Caco-2 (cell line): ENCODE measurements around the gene ARF1. TPM values are rescaled to one million over a fixed set of nuclear protein-coding genes. Genes with fewer than 3 reads are reported as not detected.

Source experiments
- BruUV-seq: library from RNA; stranded (reverse); fragments of 400-500 nt; replicated peaks from 2 replicates; lab custom pipeline; 2021; lab: Mats Ljungman, UMichigan
- CTCF ChIA-PET: fragments of 300-600 bp; sonication (Branson Sonifier 250); formaldehyde crosslinking; loops from one replicate; lab custom pipeline; 2022; ENCODE audit warnings: antibody characterized with exemption; lab: Charles Lee
- POLR2A ChIA-PET: fragments of 300-600 bp; sonication (Branson Sonifier 250); formaldehyde crosslinking; loops from one replicate; lab custom pipeline; 2022; ENCODE audit warnings: antibody characterized with exemption; lab: Charles Lee
- DNase-seq, 2 experiments: peaks; one replicate each; pipeline versions ENCODE4 v3.0.0 to v3.0.0-alpha.2; 2020 to 2022
- H3K27me3 ChIP-seq: replicated peaks from 2 replicates; pipeline ENCODE4 v1.6.0; 2011; ENCODE audit warnings: low read length; ENCODE audit not compliant: control insufficient read depth, insufficient read depth
- H3K36me3 ChIP-seq: 2 replicates; pipeline ENCODE4 v1.5.1; 2011; ENCODE audit warnings: low read length; ENCODE audit not compliant: control insufficient read depth, insufficient read depth
- H3K4me1 ChIP-seq: fragments of 250-450 bp; sonication (Bioruptor Pico); 2 replicates; pipeline ENCODE4 v1.5.1; 2020; ENCODE audit warnings: mild to moderate bottlenecking
- H3K4me3 ChIP-seq: 2 replicates; pipeline ENCODE4 v1.5.1; 2011; ENCODE audit warnings: low read depth, mild to moderate bottlenecking, control low read depth, low read length
- H3K9me3 ChIP-seq: fragments of 250-450 bp; sonication (Bioruptor Pico); 2 replicates; pipeline ENCODE4 v1.5.1; 2020; ENCODE audit warnings: mild to moderate bottlenecking, moderate library complexity
- H3K27ac Mint-ChIP-seq: one replicate; pipeline ENCODE4 v1.8.0; 2022; ENCODE audit warnings: mixed read lengths; ENCODE audit not compliant: unreplicated experiment
- H3K27me3 Mint-ChIP-seq: one replicate; pipeline ENCODE4 v1.8.0; 2022; ENCODE audit warnings: mixed read lengths; ENCODE audit not compliant: insufficient read depth, unreplicated experiment
- H3K36me3 Mint-ChIP-seq: one replicate; pipeline ENCODE4 v1.8.0; 2022; ENCODE audit warnings: mild to moderate bottlenecking, mixed read lengths; ENCODE audit not compliant: insufficient read depth, unreplicated experiment
- H3K4me1 Mint-ChIP-seq: one replicate; pipeline ENCODE4 v1.8.0; 2022; ENCODE audit warnings: low read depth, mixed read lengths; ENCODE audit not compliant: unreplicated experiment
- H3K4me3 Mint-ChIP-seq: one replicate; pipeline ENCODE4 v1.8.0; 2022; ENCODE audit warnings: mild to moderate bottlenecking, moderate library complexity, mixed read lengths; ENCODE audit not compliant: unreplicated experiment
- H3K9me3 Mint-ChIP-seq: one replicate; pipeline ENCODE4 v1.8.0; 2022; ENCODE audit warnings: mixed read lengths; ENCODE audit not compliant: unreplicated experiment
- intact Hi-C: fragments of 100-400 bp; cut with micrococcal nuclease; formaldehyde crosslinking; loops from one replicate; pipeline ENCODE4 v1.10.0; 2022; ENCODE audit not compliant: unreplicated experiment
- total RNA-seq: library from RNA; stranded (reverse); gene quantifications from 2 replicates; pipeline ENCODE4 v1.2.3, GENCODE V29; 2022
- TF ChIP-seq, protein P1 (sequence below), 2 experiments: fragments of 200-600 bp in 1 of 2; IDR thresholded peaks; 1 replicate in 1 of 2; 2 replicates in 1 of 2; pipeline versions ENCODE4 v1.5.1 to v1.8.0; 2011 to 2022; ENCODE audit warnings: antibody characterized with exemption in 1 of 2, control low read depth in 1 of 2, inconsistent platforms in 1 of 2, low read depth in 1 of 2, low read length in 1 of 2, mild to moderate bottlenecking in 1 of 2, moderate library complexity in 1 of 2; ENCODE audit not compliant: insufficient read depth in 1 of 2, severe bottlenecking in 1 of 2, unreplicated experiment in 1 of 2

The ARF1 gene
- total RNA-seq, 1 experiment from 2014 or later = 378 TPM

DNA sequence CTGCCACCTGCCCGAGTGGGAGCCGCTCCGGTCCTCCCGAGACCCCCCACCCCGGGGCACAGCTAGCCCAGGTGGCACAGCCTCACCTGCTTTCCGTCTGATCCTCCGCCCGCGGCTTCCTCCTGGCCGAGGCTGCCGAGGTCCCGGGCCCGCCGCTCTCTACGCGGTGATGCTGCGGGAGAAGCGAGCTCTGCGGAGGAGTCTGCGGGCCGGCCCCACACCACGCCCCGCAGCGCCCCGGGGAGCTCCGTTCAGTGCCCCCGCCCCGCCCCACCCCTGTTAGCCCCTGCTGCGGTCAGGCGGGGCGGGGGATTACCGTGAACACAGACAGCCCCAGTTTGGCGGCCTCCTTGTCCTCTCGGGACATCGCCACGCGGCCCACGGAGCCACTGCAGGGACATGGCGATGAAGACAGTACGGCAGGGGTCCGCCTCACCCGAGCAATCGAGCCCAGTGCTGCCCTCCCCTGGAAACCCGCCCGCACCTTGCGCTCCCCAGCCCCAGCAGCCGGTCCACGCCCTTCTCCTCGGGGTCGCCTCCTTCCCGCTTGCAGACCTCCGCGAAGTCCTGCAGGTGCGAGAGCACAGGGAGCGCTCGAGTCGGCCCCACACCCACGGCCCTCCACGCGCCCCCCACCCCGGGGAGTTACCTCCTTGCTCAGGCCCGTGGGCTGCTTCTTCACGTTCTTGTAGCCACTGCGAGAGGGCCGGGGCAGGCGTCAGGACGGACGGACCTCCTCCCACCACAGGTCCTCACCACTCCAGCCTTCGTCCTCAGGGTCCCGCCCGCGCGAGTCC is 19.7 kb downstream of the ARF1 start:
- Mint-ChIP-seq H3K4me1 (peaks cover 14% of the 10 kb centered on the region), H3K27me3 (no peaks in the 10 kb centered on the region), H3K27ac (peak overlapping the region; percentile 97), H3K36me3 (peaks cover 69% of the 10 kb centered on the region), H3K9me3 (no peaks in the 10 kb centered on the region), H3K4me3 (peak overlapping the region; percentile 93)
- Histone ChIP-seq H3K4me3 (peak overlapping the region; percentile 98), H3K36me3 (peaks cover 4% of the 10 kb centered on the region; the same call in 1 of the 2 replicates), H3K9me3 (no peaks in the 10 kb centered on the region), H3K4me1 (peaks cover 23% of the 10 kb centered on the region), H3K27me3 (no peaks in the 10 kb centered on the region)
- intact Hi-C loops = loop anchor here (2.0 to 10.0 kb wide), 2 partner anchors 17 to 617 kb away; no protein-coding TSS in a partner anchor
- ChIA-PET POLR2A (no interaction called here), CTCF (interaction anchor here (0.5 to 1.4 kb wide), 5 partner anchors 18 to 103 kb away, joined by 3 to 5 read pairs (median 3); no protein-coding TSS in a partner anchor)
- DNase-seq = peak; percentile 79 to 81
- no TSS peak for BruUV-seq
- TF ChIP-seq, protein P1, sequence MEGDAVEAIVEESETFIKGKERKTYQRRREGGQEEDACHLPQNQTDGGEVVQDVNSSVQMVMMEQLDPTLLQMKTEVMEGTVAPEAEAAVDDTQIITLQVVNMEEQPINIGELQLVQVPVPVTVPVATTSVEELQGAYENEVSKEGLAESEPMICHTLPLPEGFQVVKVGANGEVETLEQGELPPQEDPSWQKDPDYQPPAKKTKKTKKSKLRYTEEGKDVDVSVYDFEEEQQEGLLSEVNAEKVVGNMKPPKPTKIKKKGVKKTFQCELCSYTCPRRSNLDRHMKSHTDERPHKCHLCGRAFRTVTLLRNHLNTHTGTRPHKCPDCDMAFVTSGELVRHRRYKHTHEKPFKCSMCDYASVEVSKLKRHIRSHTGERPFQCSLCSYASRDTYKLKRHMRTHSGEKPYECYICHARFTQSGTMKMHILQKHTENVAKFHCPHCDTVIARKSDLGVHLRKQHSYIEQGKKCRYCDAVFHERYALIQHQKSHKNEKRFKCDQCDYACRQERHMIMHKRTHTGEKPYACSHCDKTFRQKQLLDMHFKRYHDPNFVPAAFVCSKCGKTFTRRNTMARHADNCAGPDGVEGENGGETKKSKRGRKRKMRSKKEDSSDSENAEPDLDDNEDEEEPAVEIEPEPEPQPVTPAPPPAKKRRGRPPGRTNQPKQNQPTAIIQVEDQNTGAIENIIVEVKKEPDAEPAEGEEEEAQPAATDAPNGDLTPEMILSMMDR (IDR thresholded peaks at IDR 0.05; ENCODE audit: insufficient read depth in 1 of 2, low read depth in 1 of 2, low read length in 1 of 2, severe bottlenecking in 1 of 2, unreplicated experiment in 1 of 2) = peak in 1 of 2 experiments; percentile 45

DNA sequence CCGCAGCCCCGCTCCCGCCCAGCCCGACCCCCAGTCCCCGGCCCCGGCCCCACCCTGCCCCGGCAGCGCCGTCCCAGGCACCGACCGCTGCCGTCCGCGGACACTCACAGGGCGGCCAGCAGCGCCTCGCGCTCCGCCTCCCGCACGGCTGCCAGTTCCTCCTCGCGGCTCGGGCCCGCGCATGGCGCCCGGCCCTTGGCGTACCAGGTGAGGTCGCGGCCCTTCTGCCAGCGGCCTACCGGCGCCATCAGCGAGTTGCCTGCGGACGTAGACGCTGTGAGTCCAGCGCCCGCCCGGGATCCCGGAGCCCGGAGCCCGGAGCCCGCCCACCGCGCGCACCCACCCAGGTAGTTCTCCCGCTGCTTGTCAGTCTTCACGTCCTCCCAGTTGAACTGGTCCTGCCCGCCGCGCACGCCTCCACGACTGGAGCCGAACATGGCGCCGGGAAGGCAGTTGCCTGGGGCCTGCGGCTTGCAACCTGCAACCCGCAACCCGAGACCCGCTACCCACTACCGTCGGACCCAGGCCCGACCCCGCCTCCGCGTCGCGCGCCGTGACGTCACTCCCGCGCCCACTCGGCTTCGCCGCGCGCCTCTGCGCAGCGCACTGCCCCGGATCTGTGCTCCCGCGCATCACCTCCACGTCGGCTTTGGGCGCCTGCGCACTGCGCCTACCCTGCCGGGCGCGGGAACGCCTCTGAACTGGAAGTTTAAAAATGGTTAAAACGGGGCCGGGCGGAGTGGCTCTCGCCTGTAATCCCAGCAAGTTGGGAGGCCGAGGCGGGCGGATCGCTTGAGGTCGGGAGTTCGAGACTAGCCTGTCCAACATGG is 20.5 kb downstream of the ARF1 start, which contains the start of gene C1orf35:
TSS of gene C1orf35 (minus strand) at position 535 of the 830 bp plus-strand sequence. CDS start at position 437, 98 bp downstream.
- intact Hi-C loops = loop anchor here (10.0 kb wide), 1 partner anchor 618 kb away; no protein-coding TSS in a partner anchor
- H3K36me3 Mint-ChIP-seq = peaks cover 60% of the 10 kb centered on the region
- POLR2A ChIA-PET = no interaction called here
- Histone ChIP-seq H3K36me3 (peaks cover 4% of the 10 kb centered on the region; the same call in 1 of the 2 replicates), H3K4me3 (peak within 1 kb of the TSS; percentile 98), H3K27me3 (no peaks in the 10 kb centered on the region), H3K9me3 (no peaks in the 10 kb centered on the region), H3K4me1 (peaks cover 23% of the 10 kb centered on the region)
- no peaks in the 10 kb centered on the region for H3K9me3 Mint-ChIP-seq
- H3K27me3 Mint-ChIP-seq = no peaks in the 10 kb centered on the region
- H3K4me1 Mint-ChIP-seq = peaks cover 14% of the 10 kb centered on the region
- TF ChIP-seq, protein P1 (IDR thresholded peaks at IDR 0.05; ENCODE audit: insufficient read depth in 1 of 2, low read depth in 1 of 2, low read length in 1 of 2, severe bottlenecking in 1 of 2, unreplicated experiment in 1 of 2) = no peak
- CTCF ChIA-PET = no interaction called here
- peak within 1 kb of the TSS; percentile 97 for H3K27ac Mint-ChIP-seq
- DNase-seq = peak; percentile 95 to 97
- peak within 1 kb of the TSS; percentile 93 for H3K4me3 Mint-ChIP-seq
- TSS peak; percentile 16 for BruUV-seq
